Measurements from ENCODE around the gene UGT3A2.
A peak's percentile ranks its signal among the peaks of the same experiment; 100 is the strongest.

Gene UGT3A2

GRCh38 chr5:36096486-36096885 lies 29.8 kb upstream of the UGT3A2 start:
- Histone ChIP-seq H3K27ac (no peak overlapping the region), H3K36me3 (no peaks in the 10 kb centered on the region), H3K9me3 (no peaks in the 10 kb centered on the region), H3K4me3 (no peak overlapping the region), H3K4me1 (no peaks in the 10 kb centered on the region), H3K27me3 (no peaks in the 10 kb centered on the region)
- intact Hi-C loops (cut with DNase I; ENCODE audit: low total_unique reads) = no loop called here
- DNase-seq = no peak
- no peak for TF ChIP-seq CTCF (IDR thresholded peaks at IDR 0.05)

- intact Hi-C loops (cut with DNase I; ENCODE audit: low total_unique reads) = no loop called here
- Histone ChIP-seq H3K9me3 (peaks cover 0 to 4% (median 3%) of the 10 kb centered on the region in 3 donors), H3K4me3 (no peak overlapping the region), H3K4me1 (no peaks in the 10 kb centered on the region), H3K36me3 (no peaks in the 10 kb centered on the region), H3K27ac (no peak overlapping the region), H3K27me3 (no peaks in the 10 kb centered on the region)
- no peak for TF ChIP-seq CTCF (IDR thresholded peaks at IDR 0.05)
- no peak for DNase-seq
These were observed 23.3 kb upstream of the UGT3A2 start for GRCh38 chr5:36089989-36090388.

- H3K36me3 ChIP-seq = no peaks in the 10 kb centered on the region
- peaks cover 0 to 3% of the 10 kb centered on the region in 2 donors for H3K27me3 ChIP-seq
- no peak for DNase-seq
- H3K4me3 ChIP-seq = no peak overlapping the region
- peak in 1 of 2 experiments; percentile 27 for TF ChIP-seq CTCF (IDR thresholded peaks at IDR 0.05)
- intact Hi-C loops (cut with DNase I; ENCODE audit: low total_unique reads) = no loop called here
- no peaks in the 10 kb centered on the region for H3K4me1 ChIP-seq
- H3K27ac ChIP-seq = no peak overlapping the region
- H3K9me3 ChIP-seq = no peaks in the 10 kb centered on the region
These were observed 12.6 kb upstream of the UGT3A2 start for GRCh38 chr5:36079200-36079781.

GRCh38 chr5:36078430-36078829 lies 11.7 kb upstream of the UGT3A2 start:
- Histone ChIP-seq H3K4me1 (no peaks in the 10 kb centered on the region), H3K27me3 (peaks cover 0 to 3% of the 10 kb centered on the region in 2 donors), H3K27ac (no peak overlapping the region), H3K4me3 (no peak overlapping the region), H3K36me3 (no peaks in the 10 kb centered on the region), H3K9me3 (no peaks in the 10 kb centered on the region)
- intact Hi-C loops (cut with DNase I; ENCODE audit: low total_unique reads) = no loop called here
- no peak for DNase-seq
- no peak for TF ChIP-seq CTCF (IDR thresholded peaks at IDR 0.05)

GRCh38 chr5:36073595-36074216 lies 7.0 kb upstream of the UGT3A2 start:
- no peak for DNase-seq
- Histone ChIP-seq H3K4me3 (no peak overlapping the region), H3K36me3 (no peaks in the 10 kb centered on the region), H3K27ac (no peak overlapping the region), H3K9me3 (no peaks in the 10 kb centered on the region), H3K27me3 (no peaks in the 10 kb centered on the region), H3K4me1 (no peaks in the 10 kb centered on the region)
- no peak for TF ChIP-seq CTCF (IDR thresholded peaks at IDR 0.05)
- intact Hi-C loops (cut with DNase I; ENCODE audit: low total_unique reads) = no loop called here
